ENCODE results near the gene MVB12B.

GRCh38 chr9:126454795-126455194 lies 128.2 kb downstream of the MVB12B start:
- TF ChIP-seq EZH2 (IDR thresholded peaks at IDR 0.05; ENCODE audit: insufficient read depth, low read length), result no peak
- no peak for TF ChIP-seq CTCF (IDR thresholded peaks at IDR 0.05; ENCODE audit: insufficient read depth, low read depth, low read length)

Data from astrocyte (in vitro differentiated cells and primary cell).